Stimulated activated naive CD4-positive, alpha-beta T cell treated with Interleukin-2 at 50 U/mL for 16 hours (primary cell): Measurements from ENCODE around the gene RSU1.

Experiments
- DNase-seq: peaks from one replicate; lab custom pipeline; 2025; lab: John Stamatoyannopoulos, UW

The RSU1 gene

GRCh38 chr10:16741540-16741939, 75.7 kb downstream of the RSU1 start:
- no peak for DNase-seq

- no peak for DNase-seq
Observed at GRCh38 chr10:16737420-16737819, 79.8 kb downstream of the RSU1 start.

GRCh38 chr10:16735671-16736070, 81.6 kb downstream of the RSU1 start:
- DNase-seq, result no peak

- no peak for DNase-seq
Observed at GRCh38 chr10:16732376-16732775, 84.8 kb downstream of the RSU1 start.

GRCh38 chr10:16728266-16728665, 89.0 kb downstream of the RSU1 start:
- DNase-seq, result no peak

GRCh38 chr10:16727666-16728065, 89.6 kb downstream of the RSU1 start:
- DNase-seq, result no peak

GRCh38 chr10:16724509-16724908, 92.7 kb downstream of the RSU1 start:
- no peak for DNase-seq

- no peak for DNase-seq
Observed at GRCh38 chr10:16720812-16721211, 96.4 kb downstream of the RSU1 start.

- no peak for DNase-seq
Observed at GRCh38 chr10:16717622-16718395, 99.4 kb downstream of the RSU1 start.

GRCh38 chr10:16716051-16716450, 101.2 kb downstream of the RSU1 start:
- DNase-seq, result no peak

- DNase-seq, result no peak
Observed at GRCh38 chr10:16713290-16713689, 103.9 kb downstream of the RSU1 start.

GRCh38 chr10:16712883-16713282, 104.3 kb downstream of the RSU1 start:
- no peak for DNase-seq

- no peak for DNase-seq
Observed at GRCh38 chr10:16700331-16700730, 116.9 kb downstream of the RSU1 start.

GRCh38 chr10:16699435-16700057, 117.7 kb downstream of the RSU1 start:
- DNase-seq, result no peak

GRCh38 chr10:16698461-16698860, 118.8 kb downstream of the RSU1 start:
- DNase-seq, result no peak

- no peak for DNase-seq
Observed at GRCh38 chr10:16690417-16690816, 126.8 kb downstream of the RSU1 start.

GRCh38 chr10:16689696-16690095, 127.5 kb downstream of the RSU1 start:
- no peak for DNase-seq

- DNase-seq, result no peak
Observed at GRCh38 chr10:16689227-16689626, 128.0 kb downstream of the RSU1 start.

GRCh38 chr10:16686054-16686902, 130.9 kb downstream of the RSU1 start:
- DNase-seq, result no peak

GRCh38 chr10:16685551-16685950, 131.7 kb downstream of the RSU1 start:
- no peak for DNase-seq

- DNase-seq, result no peak
Observed at GRCh38 chr10:16681521-16681920, 135.7 kb downstream of the RSU1 start.

- no peak for DNase-seq
Observed at GRCh38 chr10:16679511-16679910, 137.7 kb downstream of the RSU1 start.

- no peak for DNase-seq
Observed at GRCh38 chr10:16675334-16675733, 141.9 kb downstream of the RSU1 start.
